AG10803 (cell line): ENCODE data around the gene RAB4A.

ENCODE experiments used
- DNase-seq: peaks from one replicate; pipeline ENCODE4 v3.0.0; 2010; ENCODE audit warnings: low read depth
- H3K4me3 ChIP-seq: 2 replicates; pipeline ENCODE4 v1.5.1; 2011; ENCODE audit warnings: mild to moderate bottlenecking, low read length, control low read depth
- CTCF ChIP-seq: conservative IDR thresholded peaks from 2 replicates; pipeline ENCODE4 v1.5.1; 2011; ENCODE audit warnings: mild to moderate bottlenecking, low read length, control low read depth, inconsistent platforms

RAB4A gene

GRCh38 chr1:229234870-229235472, 35.9 kb upstream of the RAB4A start:
- TF ChIP-seq CTCF, result no peak
- H3K4me3 ChIP-seq, result no peak overlapping the region
- no peak for DNase-seq

- no peak for DNase-seq
- no peak for TF ChIP-seq CTCF
- H3K4me3 ChIP-seq, result no peak overlapping the region
These were observed 33.6 kb upstream of the RAB4A start for GRCh38 chr1:229237320-229237719.

- no peak overlapping the region for H3K4me3 ChIP-seq
- DNase-seq, result no peak
- no peak for TF ChIP-seq CTCF
These were observed 32.7 kb upstream of the RAB4A start for GRCh38 chr1:229238231-229238630.

GRCh38 chr1:229238674-229239415, 32.1 kb upstream of the RAB4A start:
- H3K4me3 ChIP-seq, result no peak overlapping the region
- DNase-seq, result peak; percentile 58
- no peak for TF ChIP-seq CTCF

GRCh38 chr1:229240532-229240931, 30.4 kb upstream of the RAB4A start:
- no peak overlapping the region for H3K4me3 ChIP-seq
- TF ChIP-seq CTCF, result no peak
- no peak for DNase-seq

GRCh38 chr1:229241390-229241789, 29.5 kb upstream of the RAB4A start:
- H3K4me3 ChIP-seq, result no peak overlapping the region
- TF ChIP-seq CTCF, result no peak

GRCh38 chr1:229243638-229244037, 27.3 kb upstream of the RAB4A start:
- no peak for DNase-seq
- no peak overlapping the region for H3K4me3 ChIP-seq
- TF ChIP-seq CTCF, result no peak

More at GRCh38 chr1:229241390-229241789, 29.5 kb upstream of the RAB4A start:
- no peak for DNase-seq
